Kidney capillary endothelial cell (primary cell): ENCODE measurements around the gene CNGA1.

ENCODE experiments used
- DNase-seq: peaks from one replicate; pipeline ENCODE4 v3.0.0-alpha.2; 2018; ENCODE audit warnings: low spot score

Gene CNGA1

GRCh38 chr4:48016141-48017107 is at the start of gene CNGA1, which contains the start of gene NIPAL1:
Gene CNGA1 (minus strand): TSS chr4:48016681. CDS start chr4:47952689, 63,992 bp downstream.
Gene NIPAL1 (plus strand): TSS chr4:48016772. CDS start chr4:48016840, 68 bp downstream.
- DNase-seq, result peak; percentile 12

DNA sequence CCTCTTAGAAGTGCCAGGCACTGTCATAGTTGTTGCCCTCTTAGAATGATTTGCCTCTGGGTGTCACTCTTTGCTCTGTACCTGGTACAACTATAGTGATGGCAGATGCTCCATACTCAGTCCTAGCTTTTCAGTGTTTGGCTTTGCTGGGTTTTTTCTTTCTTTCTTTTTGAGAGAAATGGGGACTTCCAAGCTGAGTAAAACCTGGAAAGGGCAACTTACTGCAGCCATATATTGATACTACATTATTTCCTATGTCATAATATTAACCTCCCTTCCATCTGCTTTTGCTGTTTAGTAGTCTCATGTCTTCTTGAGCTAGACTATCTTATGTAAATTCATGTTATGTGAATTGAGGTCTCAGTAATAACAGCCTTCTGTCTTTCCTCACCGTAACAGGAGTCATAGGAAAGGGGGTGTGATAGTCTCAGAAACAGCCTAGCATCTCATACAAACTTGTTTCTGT is 49.1 kb upstream of the CNGA1 start:
- no peak for DNase-seq

GRCh38 chr4:48064349-48064748 is 47.9 kb upstream of the CNGA1 start:
- DNase-seq, result no peak

GRCh38 chr4:48058617-48059530 is 42.4 kb upstream of the CNGA1 start:
- no peak for DNase-seq

DNA sequence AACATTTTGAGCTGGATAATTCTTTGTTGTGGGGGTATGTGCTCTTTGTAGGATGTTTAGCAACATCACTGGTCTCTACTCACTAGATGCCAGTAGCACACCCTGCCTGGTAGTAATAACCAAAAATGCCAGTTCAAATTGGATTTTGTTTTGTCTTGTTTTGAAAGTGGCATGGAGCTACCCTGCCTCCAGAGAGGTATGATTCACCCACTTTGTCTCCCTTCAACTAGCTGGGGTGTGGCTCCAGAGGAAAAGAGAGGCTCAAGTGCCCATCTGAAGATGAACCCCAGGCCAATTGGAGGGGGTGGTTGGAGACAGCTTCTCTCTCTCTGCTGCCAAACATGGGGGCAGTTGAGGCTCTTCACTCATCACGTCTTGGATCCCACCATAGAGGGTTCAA is 34.6 kb upstream of the CNGA1 start:
- DNase-seq, result no peak

GRCh38 chr4:48049483-48049882 is 33.0 kb upstream of the CNGA1 start:
- DNase-seq, result no peak

GRCh38 chr4:48047896-48048295 is 31.4 kb upstream of the CNGA1 start:
- DNase-seq, result no peak

DNA sequence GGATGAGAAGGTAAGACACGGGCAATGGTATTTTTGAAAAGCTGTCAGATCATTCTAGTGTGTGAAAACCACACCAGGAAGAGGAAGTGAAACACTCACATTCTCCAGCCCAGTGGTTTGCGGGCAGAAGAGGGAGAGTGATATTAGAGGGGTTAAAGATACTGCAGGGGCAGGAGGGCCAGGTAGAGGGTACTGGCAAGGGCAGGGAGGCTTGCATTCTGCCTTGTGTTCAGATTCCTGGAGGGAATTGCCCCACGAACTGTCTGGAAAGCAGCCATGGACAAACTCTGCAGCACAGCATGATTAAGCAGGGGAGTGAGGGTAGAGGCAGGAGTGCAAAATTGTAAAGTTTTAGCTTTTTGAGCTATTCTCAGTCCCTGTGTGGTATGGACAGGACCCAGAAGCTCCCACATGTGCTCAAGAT is 31.0 kb upstream of the CNGA1 start:
- DNase-seq, result no peak

- DNase-seq, result no peak
These were observed 29.6 kb upstream of the CNGA1 start for GRCh38 chr4:48046059-48046458.

DNA sequence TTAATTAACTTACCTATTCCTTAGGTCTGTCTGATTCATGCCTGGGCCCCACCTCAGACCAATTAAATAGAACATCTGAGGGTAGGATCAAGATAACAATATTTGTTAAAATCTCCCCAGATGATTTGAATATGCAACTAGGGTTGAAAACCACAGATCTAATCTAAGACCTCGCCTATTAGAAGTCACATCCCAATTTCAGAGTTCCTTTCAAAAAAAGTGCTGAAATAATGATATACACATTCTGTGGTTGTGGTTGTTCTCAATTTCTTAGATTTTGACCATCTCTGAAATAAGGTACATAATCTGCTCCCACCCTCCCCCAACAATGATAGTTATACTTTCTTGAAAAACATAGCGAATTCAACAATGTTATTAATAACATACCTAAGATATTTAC is 27.8 kb upstream of the CNGA1 start:
- DNase-seq, result no peak

DNA sequence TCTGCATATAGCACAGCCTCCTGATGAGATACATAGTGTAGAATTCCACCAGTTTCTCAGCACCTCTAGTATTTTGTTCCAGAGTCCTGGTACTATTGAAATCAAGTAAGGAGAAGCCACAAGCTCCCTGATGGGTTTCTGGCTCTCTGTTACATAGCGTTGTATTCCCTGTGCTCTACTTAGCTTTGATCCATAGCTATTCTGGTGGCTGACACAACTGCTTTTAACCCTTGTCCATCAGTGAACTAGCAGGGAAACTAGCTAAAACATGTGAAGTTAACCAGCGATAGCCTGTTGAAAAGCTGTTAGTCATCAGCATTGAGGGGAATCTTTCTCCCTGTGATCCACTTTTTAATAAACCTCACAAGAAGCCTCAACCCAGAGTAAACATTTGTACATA is 27.0 kb upstream of the CNGA1 start:
- no peak for DNase-seq

DNA sequence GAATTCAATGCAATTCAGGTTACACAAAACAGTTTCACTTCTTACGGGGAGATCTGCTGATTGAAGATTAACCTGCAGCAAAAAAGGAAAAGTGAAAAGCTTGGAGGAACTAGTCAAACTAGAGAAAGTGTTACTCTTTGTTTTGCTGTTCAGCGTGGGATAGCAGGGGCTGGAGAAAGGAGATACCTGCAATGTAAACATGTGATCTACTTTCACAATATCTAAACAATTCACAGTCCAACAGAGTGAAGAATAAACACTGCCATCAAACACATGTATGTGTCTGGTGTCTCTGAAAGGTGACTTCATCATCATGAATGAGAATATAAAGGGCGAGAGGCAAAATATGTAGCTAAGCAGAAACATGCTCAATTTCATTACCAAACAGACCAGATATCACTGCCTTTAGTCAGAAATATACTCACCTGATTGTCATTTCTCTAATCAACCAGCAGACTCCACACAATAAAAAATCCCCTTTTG is 26.5 kb upstream of the CNGA1 start:
- no peak for DNase-seq

DNA sequence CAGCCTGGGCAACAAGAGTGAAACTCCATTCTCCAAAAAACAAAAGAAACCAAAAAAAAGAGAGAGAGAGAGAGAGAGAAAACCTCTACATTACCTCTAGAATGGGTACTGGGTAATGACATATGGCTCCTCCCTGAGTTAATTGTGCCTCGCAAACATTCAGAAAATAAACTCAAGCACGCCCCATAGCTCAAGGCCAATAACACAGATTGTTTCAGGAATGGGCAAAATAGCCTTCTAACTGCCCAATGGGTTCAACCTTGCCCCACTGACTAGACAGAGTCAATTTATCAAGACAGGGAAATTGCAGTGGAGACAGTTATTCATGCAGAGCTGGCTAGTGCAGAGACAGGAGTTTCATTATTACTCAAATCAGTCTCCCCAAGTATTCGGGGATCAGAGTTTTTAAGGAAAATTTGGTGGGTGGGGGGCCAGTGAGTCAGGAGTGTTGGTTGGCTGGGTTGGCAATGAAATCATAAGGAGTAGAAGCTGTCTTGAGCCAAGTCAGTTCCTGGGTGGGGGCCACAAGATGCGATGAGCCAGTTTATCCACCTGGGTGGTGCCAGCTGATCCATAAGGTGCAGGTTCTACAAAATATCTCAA is 25.2 kb upstream of the CNGA1 start:
- no peak for DNase-seq

GRCh38 chr4:48039561-48039960 is 23.1 kb upstream of the CNGA1 start:
- no peak for DNase-seq

DNA sequence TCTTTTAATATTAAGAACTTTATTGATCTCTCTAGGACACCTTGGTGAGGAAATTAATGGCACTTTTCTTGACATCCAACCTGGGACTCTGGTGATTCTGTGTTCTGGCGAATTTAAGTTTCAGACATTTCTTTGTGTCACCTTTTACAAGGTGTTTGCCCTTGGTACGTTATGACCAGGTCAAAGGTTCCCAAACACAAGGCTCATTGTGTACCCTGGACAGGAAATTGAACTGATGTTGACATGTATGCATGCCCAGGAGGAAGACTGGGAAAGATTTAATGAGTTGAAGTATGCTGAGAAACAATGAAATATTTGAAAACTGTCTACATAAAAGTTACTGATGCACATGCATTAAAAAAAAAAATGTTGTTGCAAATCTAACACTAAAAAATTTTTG is 22.2 kb upstream of the CNGA1 start:
- no peak for DNase-seq

GRCh38 chr4:48037117-48037462 is 20.6 kb upstream of the CNGA1 start:
- no peak for DNase-seq

DNA sequence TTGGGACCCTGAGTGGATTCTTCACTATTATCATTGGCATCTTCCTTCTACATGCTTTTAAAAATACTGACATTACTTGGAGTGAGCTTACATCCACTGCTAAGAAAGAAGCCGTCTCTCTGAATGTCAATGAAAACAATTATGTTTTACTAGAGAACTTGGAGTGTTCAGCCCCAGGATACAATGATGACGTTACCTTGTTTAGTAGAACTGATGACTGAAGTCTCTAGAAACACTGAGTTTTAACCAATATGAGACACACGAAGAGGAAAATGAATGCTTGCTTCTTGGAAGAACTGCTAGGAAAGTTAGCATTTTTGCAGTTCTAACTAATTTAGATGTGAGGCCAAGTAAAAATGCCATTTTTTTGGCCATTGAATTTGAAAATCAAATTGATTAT is 19.5 kb upstream of the CNGA1 start:
- DNase-seq, result no peak

- peak; percentile 11 for DNase-seq
These were observed 17.4 kb upstream of the CNGA1 start for GRCh38 chr4:48033825-48034413.

DNA sequence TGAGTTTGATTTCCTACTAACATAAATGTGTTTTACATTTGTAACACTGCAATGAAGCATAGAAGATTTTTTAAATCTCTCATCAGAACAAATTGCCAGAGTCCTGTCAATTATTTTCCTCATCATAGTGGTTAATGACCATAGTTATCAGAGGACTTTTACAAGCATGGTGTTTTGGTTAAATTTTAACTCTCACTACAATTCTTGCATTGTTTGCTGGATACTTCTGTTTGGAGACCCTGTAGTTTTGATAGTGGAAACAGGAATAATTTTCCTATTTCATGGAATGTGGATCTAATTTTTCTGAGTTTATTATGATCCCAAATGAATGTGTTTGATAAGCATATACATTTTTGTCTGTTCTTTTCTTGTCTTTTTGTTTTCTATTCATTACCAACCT is 16.9 kb upstream of the CNGA1 start:
- no peak for DNase-seq

DNA sequence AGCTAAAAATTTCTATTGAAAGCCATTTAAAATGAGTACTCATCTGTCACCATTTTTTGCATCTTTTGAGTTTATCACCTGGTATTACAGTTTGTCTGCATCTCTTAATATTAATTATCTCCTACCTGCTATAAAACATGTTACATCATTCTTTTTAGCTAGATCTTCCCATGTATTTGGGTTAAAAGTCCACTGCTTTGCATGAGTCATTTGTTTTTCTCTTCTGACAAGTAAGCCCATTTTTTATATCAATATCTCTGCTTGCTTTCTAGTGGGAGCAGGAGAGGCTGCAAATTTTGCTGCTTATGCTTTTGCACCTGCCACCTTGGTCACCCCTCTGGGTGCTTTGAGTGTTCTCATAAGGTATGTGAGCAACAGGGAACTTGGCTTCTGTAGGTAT is 16.2 kb upstream of the CNGA1 start:
- DNase-seq, result no peak

DNA sequence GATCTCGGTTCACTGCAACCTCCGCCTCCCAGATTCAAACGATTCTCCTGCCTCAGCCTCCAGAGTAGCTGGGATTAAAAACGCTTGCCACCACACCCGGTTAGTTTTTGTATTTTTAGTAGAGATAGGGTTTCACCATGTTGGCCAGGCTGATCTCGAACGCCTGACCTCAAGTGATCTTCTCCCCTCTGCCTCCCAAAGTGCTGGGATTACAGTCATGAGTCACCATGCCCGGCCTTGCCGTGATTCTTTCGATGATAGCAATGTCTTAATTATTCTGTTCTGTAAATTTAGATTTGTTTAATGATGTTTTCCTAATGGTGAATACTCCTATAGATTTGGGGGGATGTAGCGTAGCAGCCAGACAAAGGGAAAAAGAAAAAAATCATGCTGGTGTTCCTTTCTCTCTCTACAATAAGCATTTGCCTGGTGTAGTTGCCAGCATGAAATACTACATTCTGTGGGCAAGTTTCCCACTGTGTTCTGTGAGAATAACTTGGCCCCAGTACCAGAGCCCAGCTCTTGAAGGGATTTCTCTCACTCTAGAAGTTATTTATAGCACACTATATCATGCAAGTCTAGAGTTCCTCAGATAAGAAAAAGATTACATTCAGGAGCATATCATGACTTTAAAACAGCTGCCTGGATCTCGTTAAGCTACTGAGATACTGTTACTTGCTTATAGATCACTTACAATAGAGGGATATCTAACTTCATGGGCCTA is 15.5 kb upstream of the CNGA1 start:
- DNase-seq, result no peak
